Suprapubic skin (tissue), 4 donors: ENCODE data around the gene CD300LF. TPM values are rescaled to one million over a fixed set of nuclear protein-coding genes. Genes with fewer than 3 reads are reported as not detected.

Experiments
- DNase-seq, 2 donors: peaks; one replicate each; pipeline ENCODE4 v3.0.0-alpha.2; 2019; ENCODE audit warnings: low spot score in 2 of 2
- H3K27ac ChIP-seq: fragments of 200-600 bp; sonication (generic); one replicate; pipeline ENCODE4 v1.5.1; 2019
- H3K27me3 ChIP-seq: fragments of 200-600 bp; sonication (generic); one replicate; pipeline ENCODE4 v1.5.1; 2019
- H3K36me3 ChIP-seq: fragments of 200-600 bp; sonication (generic); one replicate; pipeline ENCODE4 v1.5.1; 2019
- H3K4me1 ChIP-seq: fragments of 200-600 bp; sonication (generic); one replicate; pipeline ENCODE4 v1.5.1; 2019
- H3K4me3 ChIP-seq: fragments of 200-600 bp; sonication (generic); one replicate; pipeline ENCODE4 v1.5.1; 2019; ENCODE audit warnings: mild to moderate bottlenecking
- H3K9me3 ChIP-seq: fragments of 200-600 bp; sonication (generic); one replicate; pipeline ENCODE4 v1.5.1; 2019
- CTCF ChIP-seq, 2 donors: fragments of 200-600 bp in 1 of 2; fragments of 450-650 bp in 1 of 2; sonication (generic) in 1 of 2; IDR thresholded peaks; one replicate each; pipeline ENCODE4 v1.5.1; 2016 to 2019; ENCODE audit warnings: antibody characterized with exemption in 2 of 2, mild to moderate bottlenecking in 1 of 2, moderate library complexity in 1 of 2
- EP300 ChIP-seq: sonication (generic); formaldehyde crosslinking; IDR thresholded peaks from one replicate; pipeline ENCODE4 v1.6.1; 2017; ENCODE audit warnings: antibody characterized with exemption
- POLR2A ChIP-seq, 2 donors: fragments of 450-650 bp; IDR thresholded peaks; one replicate each; pipeline ENCODE4 v1.6.1; 2017; ENCODE audit warnings: antibody characterized with exemption in 2 of 2, mild to moderate bottlenecking in 2 of 2, moderate library complexity in 2 of 2
- POLR2AphosphoS5 ChIP-seq, 3 donors: sonication (generic); formaldehyde crosslinking; IDR thresholded peaks; one replicate each; pipeline ENCODE4 v1.6.1; 2017; ENCODE audit warnings: antibody characterized with exemption in 3 of 3
- whole genome bisulfite sequencing: methylation state at CpG from one replicate; pipeline ENCODE4 v1.1.5; 2018; 5-methylcytosine and 5-hydroxymethylcytosine counted together
- total RNA-seq, 4 donors: library from RNA; depleted of rRNA; stranded (reverse); fragments of >200 nt; gene quantifications; one replicate each; pipeline ENCODE4 v1.1.0, GENCODE V29; 2016

The CD300LF gene
- not detected for total RNA-seq

GRCh38 chr17:74712756-74713155 lies at the start of gene CD300LF:
CD300LF (minus strand) TSS chr17:74712923; CDS start chr17:74712866, 57 bp downstream.
- no peak within 1 kb of the TSS for H3K27ac ChIP-seq
- DNase-seq = no peak
- TF ChIP-seq POLR2AphosphoS5 (IDR thresholded peaks at IDR 0.05) = no peak
- TF ChIP-seq CTCF (IDR thresholded peaks at IDR 0.05) = no peak
- TF ChIP-seq POLR2A (IDR thresholded peaks at IDR 0.05) = no peak
- TF ChIP-seq EP300 = no peak
- H3K4me1 ChIP-seq = no peaks in the 10 kb centered on the region
- no peaks in the 10 kb centered on the region for H3K36me3 ChIP-seq
- H3K27me3 ChIP-seq = peaks cover 19% of the 10 kb centered on the region
- no peaks in the 10 kb centered on the region for H3K9me3 ChIP-seq
- WGBS = 85% methylated on average over 8 of the region's 8 CpGs
- no peak within 1 kb of the TSS for H3K4me3 ChIP-seq

GRCh38 chr17:74761931-74762330 lies 49.2 kb upstream of the CD300LF start:
- Histone ChIP-seq H3K27me3 (no peaks in the 10 kb centered on the region), H3K4me1 (peaks cover 58% of the 10 kb centered on the region), H3K36me3 (peaks cover 5% of the 10 kb centered on the region), H3K9me3 (no peaks in the 10 kb centered on the region), H3K27ac (no peak overlapping the region), H3K4me3 (no peak overlapping the region)
- no peak for TF ChIP-seq POLR2A (IDR thresholded peaks at IDR 0.05)
- no peak for TF ChIP-seq CTCF (IDR thresholded peaks at IDR 0.05)
- no peak for TF ChIP-seq POLR2AphosphoS5 (IDR thresholded peaks at IDR 0.05)
- no peak for TF ChIP-seq EP300
- 100% methylated on average over 2 of the region's 11 CpGs for WGBS
- DNase-seq = no peak

DNA sequence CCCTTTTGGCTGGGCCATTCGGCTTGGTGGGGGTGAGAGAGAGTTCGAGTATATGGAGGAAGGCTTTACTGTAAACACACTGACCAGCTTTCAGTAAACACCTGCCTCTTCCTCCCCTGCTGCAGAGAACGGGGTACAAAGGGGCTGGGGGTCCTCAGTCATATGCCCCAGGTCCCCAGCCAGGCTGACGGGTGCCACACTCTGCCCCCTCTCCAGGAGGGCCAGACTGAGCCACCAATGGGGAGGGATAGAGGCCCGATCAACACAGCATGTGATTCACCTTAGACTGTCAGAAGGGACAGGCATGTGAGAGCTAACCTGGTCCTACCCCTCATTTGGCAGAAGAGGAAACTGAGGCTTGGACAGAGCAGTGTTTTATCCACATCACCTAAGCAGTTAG lies 48.7 kb upstream of the CD300LF start:
- Histone ChIP-seq H3K36me3 (peaks cover 5% of the 10 kb centered on the region), H3K4me3 (no peak overlapping the region), H3K4me1 (peaks cover 63% of the 10 kb centered on the region), H3K27ac (peak overlapping the region; percentile 78), H3K9me3 (no peaks in the 10 kb centered on the region), H3K27me3 (no peaks in the 10 kb centered on the region)
- 84% methylated on average over 5 of the region's 5 CpGs for WGBS
- no peak for DNase-seq
- TF ChIP-seq POLR2A (IDR thresholded peaks at IDR 0.05) (no peak), EP300 (no peak), POLR2AphosphoS5 (IDR thresholded peaks at IDR 0.05) (no peak), CTCF (IDR thresholded peaks at IDR 0.05) (no peak)

- WGBS = 52% methylated on average over 7 of the region's 7 CpGs
- TF ChIP-seq POLR2AphosphoS5 (IDR thresholded peaks at IDR 0.05) = no peak
- no peak for TF ChIP-seq CTCF (IDR thresholded peaks at IDR 0.05)
- TF ChIP-seq POLR2A (IDR thresholded peaks at IDR 0.05) = no peak
- no peak for TF ChIP-seq EP300
- Histone ChIP-seq H3K4me3 (peak overlapping the region; percentile 28), H3K27me3 (no peaks in the 10 kb centered on the region), H3K9me3 (no peaks in the 10 kb centered on the region), H3K4me1 (peaks cover 65% of the 10 kb centered on the region), H3K36me3 (peaks cover 5% of the 10 kb centered on the region), H3K27ac (peak overlapping the region; percentile 78)
- no peak for DNase-seq
Measured at GRCh38 chr17:74760404-74761105, 47.8 kb upstream of the CD300LF start.

DNA sequence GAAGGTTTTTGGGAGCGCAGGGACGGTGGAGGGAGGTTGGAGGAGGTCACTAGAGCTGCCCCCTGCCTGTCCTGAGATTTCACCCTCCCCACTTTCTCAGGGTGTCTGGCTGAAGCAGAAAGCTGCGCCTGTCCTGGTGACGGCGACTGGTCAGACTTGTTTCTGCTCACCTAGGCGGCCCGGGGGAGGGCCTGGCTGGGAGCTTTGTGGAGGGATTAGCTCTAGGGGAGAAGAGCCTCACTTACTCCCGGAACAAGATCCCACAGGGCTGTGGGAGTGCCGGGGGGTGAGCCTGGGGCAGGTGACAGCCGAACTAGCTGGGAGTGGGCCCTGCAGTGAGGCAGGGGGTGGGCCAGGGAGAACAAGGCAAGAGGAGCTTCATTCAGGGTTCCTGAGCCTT lies 47.2 kb upstream of the CD300LF start:
- Histone ChIP-seq H3K4me1 (peaks cover 69% of the 10 kb centered on the region), H3K27me3 (no peaks in the 10 kb centered on the region), H3K27ac (peak overlapping the region; percentile 78), H3K9me3 (no peaks in the 10 kb centered on the region), H3K36me3 (peaks cover 5% of the 10 kb centered on the region), H3K4me3 (peak overlapping the region; percentile 28)
- TF ChIP-seq EP300 = no peak
- no peak for TF ChIP-seq CTCF (IDR thresholded peaks at IDR 0.05)
- no peak for TF ChIP-seq POLR2A (IDR thresholded peaks at IDR 0.05)
- no peak for TF ChIP-seq POLR2AphosphoS5 (IDR thresholded peaks at IDR 0.05)
- DNase-seq = no peak
- 53% methylated on average over 9 of the region's 10 CpGs for WGBS
